ENCODE measurements around the gene ENOSF1. TPM values are rescaled to one million over a fixed set of nuclear protein-coding genes. Genes with fewer than 3 reads are reported as not detected.
A peak's percentile ranks its signal among the peaks of the same experiment; 100 is the strongest.

The ENOSF1 gene
- total and polyA plus RNA-seq, 2 of the 13 experiments (the other 11 are each of a cell fraction or from before 2014, with no cell fraction given): 37.6 to 40.1 TPM

- TF ChIP-seq RARA (CRISPR knock-in tag; IDR thresholded peaks at IDR 0.05) (0 out of 2 replicates have a peak, but pooled peaks have one; percentile 19), AGO1 (IDR thresholded peaks at IDR 0.05; ENCODE audit: low read depth, low read length, poor library complexity, severe bottlenecking) (no peak), SNAPC5 (CRISPR knock-in tag; IDR thresholded peaks at IDR 0.05; ENCODE audit: borderline replicate concordance) (no peak), ZNF431 (CRISPR knock-in tag; IDR thresholded peaks at IDR 0.05; ENCODE audit: borderline replicate concordance, low read depth) (no peak), NR2F6 (IDR thresholded peaks at IDR 0.05) (peak; percentile 67), NR2F6 (CRISPR knock-in tag; IDR thresholded peaks at IDR 0.05) (0 out of 2 replicates have a peak, but pooled peaks have one; percentile 20), MBNL3 (CRISPR knock-in tag; conservative IDR thresholded peaks at IDR 0.05) (no peak), SNAI1 (CRISPR knock-in tag; IDR thresholded peaks at IDR 0.05; ENCODE audit: borderline replicate concordance) (no peak), CHD2 (IDR thresholded peaks at IDR 0.05; ENCODE audit: low read depth, low read length) (no peak), ZNF724P (CRISPR knock-in tag; IDR thresholded peaks at IDR 0.05; ENCODE audit: borderline replicate concordance) (no peak)
- TF ChIP-seq, protein P1, sequence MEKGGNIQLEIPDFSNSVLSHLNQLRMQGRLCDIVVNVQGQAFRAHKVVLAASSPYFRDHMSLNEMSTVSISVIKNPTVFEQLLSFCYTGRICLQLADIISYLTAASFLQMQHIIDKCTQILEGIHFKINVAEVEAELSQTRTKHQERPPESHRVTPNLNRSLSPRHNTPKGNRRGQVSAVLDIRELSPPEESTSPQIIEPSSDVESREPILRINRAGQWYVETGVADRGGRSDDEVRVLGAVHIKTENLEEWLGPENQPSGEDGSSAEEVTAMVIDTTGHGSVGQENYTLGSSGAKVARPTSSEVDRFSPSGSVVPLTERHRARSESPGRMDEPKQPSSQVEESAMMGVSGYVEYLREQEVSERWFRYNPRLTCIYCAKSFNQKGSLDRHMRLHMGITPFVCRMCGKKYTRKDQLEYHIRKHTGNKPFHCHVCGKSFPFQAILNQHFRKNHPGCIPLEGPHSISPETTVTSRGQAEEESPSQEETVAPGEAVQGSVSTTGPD (CRISPR knock-in tag; IDR thresholded peaks at IDR 0.05): no peak
- TF ChIP-seq, protein P2, sequence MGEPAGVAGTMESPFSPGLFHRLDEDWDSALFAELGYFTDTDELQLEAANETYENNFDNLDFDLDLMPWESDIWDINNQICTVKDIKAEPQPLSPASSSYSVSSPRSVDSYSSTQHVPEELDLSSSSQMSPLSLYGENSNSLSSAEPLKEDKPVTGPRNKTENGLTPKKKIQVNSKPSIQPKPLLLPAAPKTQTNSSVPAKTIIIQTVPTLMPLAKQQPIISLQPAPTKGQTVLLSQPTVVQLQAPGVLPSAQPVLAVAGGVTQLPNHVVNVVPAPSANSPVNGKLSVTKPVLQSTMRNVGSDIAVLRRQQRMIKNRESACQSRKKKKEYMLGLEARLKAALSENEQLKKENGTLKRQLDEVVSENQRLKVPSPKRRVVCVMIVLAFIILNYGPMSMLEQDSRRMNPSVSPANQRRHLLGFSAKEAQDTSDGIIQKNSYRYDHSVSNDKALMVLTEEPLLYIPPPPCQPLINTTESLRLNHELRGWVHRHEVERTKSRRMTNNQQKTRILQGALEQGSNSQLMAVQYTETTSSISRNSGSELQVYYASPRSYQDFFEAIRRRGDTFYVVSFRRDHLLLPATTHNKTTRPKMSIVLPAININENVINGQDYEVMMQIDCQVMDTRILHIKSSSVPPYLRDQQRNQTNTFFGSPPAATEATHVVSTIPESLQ (CRISPR knock-in tag; conservative IDR thresholded peaks at IDR 0.05): no peak
Observed at GRCh38 chr18:717003-717402, 4.6 kb upstream of the ENOSF1 start (continued).

Measured in HepG2 (cell line).